ENCODE results near the gene PLEK. TPM values are rescaled to one million over a fixed set of nuclear protein-coding genes. Genes with fewer than 3 reads are reported as not detected.

The PLEK gene
- polyA plus RNA-seq, 1 of the 3 experiments (the other 2 are of a cell fraction), result 0.02 TPM

DNA sequence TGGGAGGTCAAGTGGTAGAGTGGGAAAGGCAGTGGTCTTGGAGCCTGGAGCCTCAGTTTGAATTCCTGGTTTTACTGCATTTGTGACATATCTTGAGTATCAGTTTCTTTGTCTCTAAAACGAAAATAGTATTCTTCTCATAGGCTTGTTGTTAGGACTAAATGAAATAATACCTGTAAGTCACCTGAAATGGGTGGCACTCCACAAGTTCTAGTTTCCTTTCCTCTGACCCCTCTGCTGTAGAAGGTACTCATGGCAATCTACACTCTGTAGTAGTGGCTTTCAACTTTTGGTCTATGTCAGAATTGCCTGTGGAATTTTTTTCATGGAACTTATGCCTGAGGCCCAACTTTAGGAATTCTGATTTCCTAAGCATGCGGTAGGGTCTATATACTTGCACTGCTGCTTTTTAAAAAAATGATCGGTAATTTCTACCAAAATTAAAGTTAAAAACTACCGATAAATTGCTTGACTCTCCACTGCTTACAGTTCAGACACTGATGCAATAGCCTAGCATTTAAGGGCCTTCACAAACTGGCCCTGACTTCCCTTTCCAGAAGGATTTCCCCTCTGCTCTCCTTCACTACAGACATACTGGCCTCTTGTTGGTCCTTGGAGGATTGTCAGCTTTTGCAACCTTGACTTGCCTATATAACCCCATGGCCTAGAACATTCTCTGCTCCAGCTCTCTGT, 47.2 kb downstream of the PLEK start:
- H3K9me3 ChIP-seq, result no peaks in the 10 kb centered on the region
- no peak for DNase-seq
- TF ChIP-seq RAD21 (IDR thresholded peaks at IDR 0.05; ENCODE audit: low read length), result no peak
- 41% methylated on average over 4 of the region's 4 CpGs for WGBS (ENCODE audit: low lambda C conversion rate)
- no peaks in the 10 kb centered on the region; the same call in 1 of the 2 replicates for H3K27me3 ChIP-seq (ENCODE audit: insufficient read depth)
- H3K4me1 ChIP-seq (ENCODE audit: control insufficient read depth in 1 of 2, insufficient read depth in 2 of 2, low read depth in 1 of 2, low read length in 1 of 2), result no peaks in the 10 kb centered on the region
- H4K20me1 ChIP-seq (ENCODE audit: insufficient read depth), result no peaks in the 10 kb centered on the region
- CTCF ChIA-PET, result no interaction called here
- H3K9ac ChIP-seq, result no peak overlapping the region
- no peak overlapping the region for H3K4me3 ChIP-seq (ENCODE audit: low read depth in 2 of 2, low read length in 1 of 2)
- no peaks in the 10 kb centered on the region for H3K36me3 ChIP-seq (replicated peaks in 1 of 2; ENCODE audit: control insufficient read depth in 1 of 2, insufficient read depth in 2 of 2, low read length in 1 of 2)
- H3K79me2 ChIP-seq (ENCODE audit: insufficient read depth), result no peaks in the 10 kb centered on the region
- no peak overlapping the region for H3K4me2 ChIP-seq
- POLR2A ChIA-PET, result no interaction called here
- no peaks in the 10 kb centered on the region for H3K9me2 ChIP-seq
- H2AFZ ChIP-seq (ENCODE audit: low read depth), result no peak overlapping the region
- no peaks in the 10 kb centered on the region for H3F3A ChIP-seq (replicated peaks; ENCODE audit: insufficient read depth)
- no peak overlapping the region for H3K27ac ChIP-seq (ENCODE audit: low read depth in 2 of 2, low read length in 1 of 2)

- no peaks in the 10 kb centered on the region for H3K4me1 ChIP-seq (ENCODE audit: control insufficient read depth in 1 of 2, insufficient read depth in 2 of 2, low read depth in 1 of 2, low read length in 1 of 2)
- H3K4me3 ChIP-seq (ENCODE audit: low read depth in 2 of 2, low read length in 1 of 2), result no peak overlapping the region
- H3K36me3 ChIP-seq (replicated peaks in 1 of 2; ENCODE audit: control insufficient read depth in 1 of 2, insufficient read depth in 2 of 2, low read length in 1 of 2), result no peaks in the 10 kb centered on the region
- H3K79me2 ChIP-seq (ENCODE audit: insufficient read depth), result no peaks in the 10 kb centered on the region
- H3K27ac ChIP-seq (ENCODE audit: low read depth in 2 of 2, low read length in 1 of 2), result no peak overlapping the region
- no peak overlapping the region for H3K4me2 ChIP-seq
- no peak for DNase-seq
- H3K9ac ChIP-seq, result no peak overlapping the region
- no peaks in the 10 kb centered on the region; the same call in 1 of the 2 replicates for H3K27me3 ChIP-seq (ENCODE audit: insufficient read depth)
- 50% methylated on average over 2 of the region's 2 CpGs for WGBS (ENCODE audit: low lambda C conversion rate)
- POLR2A ChIA-PET, result no interaction called here
- H4K20me1 ChIP-seq (ENCODE audit: insufficient read depth), result no peaks in the 10 kb centered on the region
- no peaks in the 10 kb centered on the region for H3K9me2 ChIP-seq
- H3F3A ChIP-seq (replicated peaks; ENCODE audit: insufficient read depth), result no peaks in the 10 kb centered on the region
- no peak for TF ChIP-seq NRF1 (IDR thresholded peaks at IDR 0.05; ENCODE audit: low read depth, low read length)
- TF ChIP-seq, protein P1, sequence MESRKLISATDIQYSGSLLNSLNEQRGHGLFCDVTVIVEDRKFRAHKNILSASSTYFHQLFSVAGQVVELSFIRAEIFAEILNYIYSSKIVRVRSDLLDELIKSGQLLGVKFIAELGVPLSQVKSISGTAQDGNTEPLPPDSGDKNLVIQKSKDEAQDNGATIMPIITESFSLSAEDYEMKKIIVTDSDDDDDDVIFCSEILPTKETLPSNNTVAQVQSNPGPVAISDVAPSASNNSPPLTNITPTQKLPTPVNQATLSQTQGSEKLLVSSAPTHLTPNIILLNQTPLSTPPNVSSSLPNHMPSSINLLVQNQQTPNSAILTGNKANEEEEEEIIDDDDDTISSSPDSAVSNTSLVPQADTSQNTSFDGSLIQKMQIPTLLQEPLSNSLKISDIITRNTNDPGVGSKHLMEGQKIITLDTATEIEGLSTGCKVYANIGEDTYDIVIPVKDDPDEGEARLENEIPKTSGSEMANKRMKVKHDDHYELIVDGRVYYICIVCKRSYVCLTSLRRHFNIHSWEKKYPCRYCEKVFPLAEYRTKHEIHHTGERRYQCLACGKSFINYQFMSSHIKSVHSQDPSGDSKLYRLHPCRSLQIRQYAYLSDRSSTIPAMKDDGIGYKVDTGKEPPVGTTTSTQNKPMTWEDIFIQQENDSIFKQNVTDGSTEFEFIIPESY (IDR thresholded peaks at IDR 0.05; ENCODE audit: borderline replicate concordance, low read depth), result no peak
- CTCF ChIA-PET, result no interaction called here
- H2AFZ ChIP-seq (ENCODE audit: low read depth), result no peak overlapping the region
- H3K9me3 ChIP-seq, result no peaks in the 10 kb centered on the region
Measured at GRCh38 chr2:68413466-68413865, 48.4 kb downstream of the PLEK start.

GRCh38 chr2:68414452-68414851, 49.4 kb downstream of the PLEK start:
- ChIA-PET CTCF (interaction anchor here (1.3 kb wide), 1 partner anchor 27 kb away, joined by 6 read pairs; no protein-coding TSS in a partner anchor), POLR2A (no interaction called here)
- Histone ChIP-seq H2AFZ (ENCODE audit: low read depth) (no peak overlapping the region), H3F3A (replicated peaks; ENCODE audit: insufficient read depth) (no peaks in the 10 kb centered on the region), H3K4me3 (ENCODE audit: low read depth in 2 of 2, low read length in 1 of 2) (no peak overlapping the region), H3K79me2 (ENCODE audit: insufficient read depth) (no peaks in the 10 kb centered on the region), H3K9me3 (no peaks in the 10 kb centered on the region), H3K9me2 (no peaks in the 10 kb centered on the region), H3K4me2 (no peak overlapping the region), H3K4me1 (ENCODE audit: control insufficient read depth in 1 of 2, insufficient read depth in 2 of 2, low read depth in 1 of 2, low read length in 1 of 2) (no peaks in the 10 kb centered on the region; a peak in 1 of 4 replicates), H3K27ac (ENCODE audit: low read depth in 2 of 2, low read length in 1 of 2) (no peak overlapping the region), H3K9ac (no peak overlapping the region), H3K27me3 (ENCODE audit: insufficient read depth) (no peaks in the 10 kb centered on the region; the same call in 1 of the 2 replicates), H3K36me3 (replicated peaks in 1 of 2; ENCODE audit: control insufficient read depth in 1 of 2, insufficient read depth in 2 of 2, low read length in 1 of 2) (no peaks in the 10 kb centered on the region), H4K20me1 (ENCODE audit: insufficient read depth) (no peaks in the 10 kb centered on the region)
- DNase-seq, result no peak
- TF ChIP-seq RCOR1 (IDR thresholded peaks at IDR 0.05; ENCODE audit: low read length) (no peak), YY1 (IDR thresholded peaks at IDR 0.05; ENCODE audit: low read depth) (no peak), SIN3A (IDR thresholded peaks at IDR 0.05; ENCODE audit: borderline replicate concordance, low read depth, low read length) (no peak), EZH2phosphoT487 (IDR thresholded peaks at IDR 0.05; ENCODE audit: borderline replicate concordance, low read depth) (no peak), GATA2 (CRISPR knock-in tag; IDR thresholded peaks at IDR 0.05) (no peak), REST (IDR thresholded peaks at IDR 0.05; ENCODE audit: low read depth, low read length) (no peak), MAX (IDR thresholded peaks at IDR 0.05; ENCODE audit: low read depth) (no peak)
- TF ChIP-seq, protein P2, sequence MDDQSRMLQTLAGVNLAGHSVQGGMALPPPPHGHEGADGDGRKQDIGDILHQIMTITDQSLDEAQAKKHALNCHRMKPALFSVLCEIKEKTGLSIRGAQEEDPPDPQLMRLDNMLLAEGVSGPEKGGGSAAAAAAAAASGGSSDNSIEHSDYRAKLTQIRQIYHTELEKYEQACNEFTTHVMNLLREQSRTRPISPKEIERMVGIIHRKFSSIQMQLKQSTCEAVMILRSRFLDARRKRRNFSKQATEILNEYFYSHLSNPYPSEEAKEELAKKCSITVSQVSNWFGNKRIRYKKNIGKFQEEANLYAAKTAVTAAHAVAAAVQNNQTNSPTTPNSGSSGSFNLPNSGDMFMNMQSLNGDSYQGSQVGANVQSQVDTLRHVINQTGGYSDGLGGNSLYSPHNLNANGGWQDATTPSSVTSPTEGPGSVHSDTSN (IDR thresholded peaks at IDR 0.05), result no peak
- TF ChIP-seq, protein P1 (IDR thresholded peaks at IDR 0.05; ENCODE audit: borderline replicate concordance, low read depth), result no peak

Data from SK-N-SH (cell line).